ENCODE results near the gene KSR1.
"Not testable (repeated sequence)": the region's sequence is repeated elsewhere in the genome, so short reads cannot be mapped to it uniquely, and the experiment has no call there.

GRCh38 chr17:27421626-27422025 is 34.6 kb upstream of the KSR1 start:
- TF ChIP-seq CTCF, POLR2A (IDR thresholded peaks at IDR 0.05): not testable (repeated sequence)
